Measurements from ENCODE around the gene CFAP299. TPM values are rescaled to one million over a fixed set of nuclear protein-coding genes. Genes with fewer than 3 reads are reported as not detected.

Gene CFAP299
- total and polyA plus RNA-seq, 7 donors, result 1.4 TPM; not detected in 6

DNA sequence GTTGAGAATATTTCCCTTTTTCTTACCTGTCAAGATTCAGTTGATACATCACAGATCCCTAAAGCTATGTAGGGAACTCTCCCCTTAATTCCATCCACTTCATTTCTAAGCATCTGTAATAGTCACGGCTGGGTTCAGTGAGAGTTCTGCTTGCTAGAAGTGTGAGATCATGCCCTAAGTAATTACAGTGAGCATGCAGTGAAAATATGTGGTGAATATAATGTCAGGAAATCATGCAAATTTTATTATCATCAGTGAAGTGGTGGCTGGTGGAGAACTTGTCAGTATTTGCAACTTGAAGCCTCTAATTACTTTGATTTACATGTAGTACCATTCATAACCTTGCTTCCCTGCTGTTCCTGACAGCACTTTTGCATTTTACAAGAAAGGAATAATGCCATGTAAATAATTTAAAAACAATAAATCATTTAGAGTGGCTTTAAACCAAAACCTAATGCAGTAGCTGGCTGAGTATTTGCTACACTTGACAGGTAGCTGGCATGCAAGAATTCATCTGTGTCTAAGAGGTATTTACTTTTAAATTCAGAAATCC is 28.3 kb upstream of the CFAP299 start:
- peak overlapping the region; percentile 53 to 82 (median 66) for H3K27ac ChIP-seq

DNA sequence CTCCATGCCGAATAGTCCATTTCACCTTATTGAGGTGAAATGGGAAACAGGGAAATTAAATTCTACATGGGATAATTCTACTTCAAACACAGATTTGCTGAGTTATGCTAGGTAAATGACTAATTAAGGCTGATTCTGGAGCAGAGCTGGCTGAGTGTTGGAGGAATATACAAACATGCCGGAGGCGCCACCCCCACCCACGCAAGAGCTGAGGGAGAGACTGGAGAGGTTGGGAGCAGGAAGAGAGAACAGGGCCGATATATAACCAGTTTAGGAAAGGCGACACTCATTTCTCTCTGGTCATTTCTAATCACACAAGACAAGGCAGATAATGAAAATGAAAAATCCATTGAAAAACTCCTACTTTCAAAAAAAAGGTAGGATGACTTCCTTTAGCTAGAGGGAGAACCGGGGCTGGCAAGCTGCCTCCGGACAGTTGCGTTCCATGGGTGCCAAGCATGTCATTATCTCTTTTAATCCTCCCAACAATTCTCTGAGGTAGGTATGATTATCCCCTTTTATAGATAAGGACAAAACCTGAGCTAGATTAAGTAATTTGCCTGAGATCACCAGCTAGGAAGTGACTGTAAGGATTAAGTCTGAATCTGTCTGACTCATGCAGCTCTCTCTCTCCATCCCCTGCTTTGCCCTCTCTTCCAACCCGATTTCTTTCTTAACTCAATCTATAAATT is 27.6 kb upstream of the CFAP299 start:
- intact Hi-C loops (cut with DNase I), result no loop called here
- Histone ChIP-seq H3K36me3 (no peaks in the 10 kb centered on the region), H3K27me3 (no peaks in the 10 kb centered on the region), H3K27ac (peak overlapping the region; percentile 53 to 82 (median 66)), H3K4me1 (peaks cover 0 to 25% (median 19%) of the 10 kb centered on the region in 4 donors), H3K4me3 (peak overlapping the region in 2 of 4 donors; percentile 11 to 33), H3K9me3 (no peaks in the 10 kb centered on the region)
- peak; percentile 43 for DNase-seq
- WGBS, 2 donors, result 59 to 69% methylated on average over 10 of the region's 10 CpGs
- TF ChIP-seq, protein P1, sequence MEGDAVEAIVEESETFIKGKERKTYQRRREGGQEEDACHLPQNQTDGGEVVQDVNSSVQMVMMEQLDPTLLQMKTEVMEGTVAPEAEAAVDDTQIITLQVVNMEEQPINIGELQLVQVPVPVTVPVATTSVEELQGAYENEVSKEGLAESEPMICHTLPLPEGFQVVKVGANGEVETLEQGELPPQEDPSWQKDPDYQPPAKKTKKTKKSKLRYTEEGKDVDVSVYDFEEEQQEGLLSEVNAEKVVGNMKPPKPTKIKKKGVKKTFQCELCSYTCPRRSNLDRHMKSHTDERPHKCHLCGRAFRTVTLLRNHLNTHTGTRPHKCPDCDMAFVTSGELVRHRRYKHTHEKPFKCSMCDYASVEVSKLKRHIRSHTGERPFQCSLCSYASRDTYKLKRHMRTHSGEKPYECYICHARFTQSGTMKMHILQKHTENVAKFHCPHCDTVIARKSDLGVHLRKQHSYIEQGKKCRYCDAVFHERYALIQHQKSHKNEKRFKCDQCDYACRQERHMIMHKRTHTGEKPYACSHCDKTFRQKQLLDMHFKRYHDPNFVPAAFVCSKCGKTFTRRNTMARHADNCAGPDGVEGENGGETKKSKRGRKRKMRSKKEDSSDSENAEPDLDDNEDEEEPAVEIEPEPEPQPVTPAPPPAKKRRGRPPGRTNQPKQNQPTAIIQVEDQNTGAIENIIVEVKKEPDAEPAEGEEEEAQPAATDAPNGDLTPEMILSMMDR (IDR thresholded peaks at IDR 0.05), result no peak
- TF ChIP-seq EP300 (IDR thresholded peaks at IDR 0.05) (no peak), POLR2AphosphoS5 (IDR thresholded peaks at IDR 0.05) (no peak), POLR2A (IDR thresholded peaks at IDR 0.05) (no peak)

More for the DNA sequence above, 28.3 kb upstream of the CFAP299 start:
- Histone ChIP-seq H3K36me3 (no peaks in the 10 kb centered on the region), H3K4me3 (peak overlapping the region in 2 of 4 donors; percentile 11 to 33), H3K9me3 (no peaks in the 10 kb centered on the region), H3K4me1 (peaks cover 0 to 25% (median 19%) of the 10 kb centered on the region in 4 donors), H3K27me3 (no peaks in the 10 kb centered on the region)
- TF ChIP-seq POLR2A (IDR thresholded peaks at IDR 0.05) (no peak), POLR2AphosphoS5 (IDR thresholded peaks at IDR 0.05) (peak in 3 of 4 donors; percentile 19 to 66 (median 49))
- TF ChIP-seq, protein P1 (IDR thresholded peaks at IDR 0.05), result no peak
- 44 to 52% methylated on average over 1 of the region's 1 CpG for WGBS, 2 donors
- DNase-seq, result no peak
- intact Hi-C loops (cut with DNase I), result no loop called here

DNA sequence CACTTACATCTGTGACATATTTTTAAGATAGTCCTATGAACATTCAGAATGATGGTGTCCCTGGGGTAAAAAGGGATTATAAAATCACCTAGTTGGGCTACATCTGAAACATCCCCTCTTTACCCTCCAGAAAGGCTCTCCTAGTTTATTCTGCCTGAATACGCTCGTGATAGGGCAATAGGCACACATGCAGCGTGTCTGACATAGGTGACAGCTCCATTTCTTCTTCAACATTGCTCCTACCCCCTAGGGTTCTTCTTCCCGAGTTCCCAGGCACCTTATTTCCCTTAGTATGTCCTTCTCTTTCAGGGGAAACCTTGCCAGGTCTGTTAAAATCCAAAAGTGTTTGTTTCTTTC is 27.1 kb upstream of the CFAP299 start:
- no peak for TF ChIP-seq EP300 (IDR thresholded peaks at IDR 0.05)
- TF ChIP-seq, protein P1 (IDR thresholded peaks at IDR 0.05), result no peak
- no peak for TF ChIP-seq POLR2A (IDR thresholded peaks at IDR 0.05)
- no peak for TF ChIP-seq POLR2AphosphoS5 (IDR thresholded peaks at IDR 0.05)
- peak overlapping the region in 3 of 4 donors; percentile 13 to 82 (median 63) for H3K27ac ChIP-seq
- WGBS, 2 donors, result 48 to 67% methylated on average over 4 of the region's 4 CpGs

DNA sequence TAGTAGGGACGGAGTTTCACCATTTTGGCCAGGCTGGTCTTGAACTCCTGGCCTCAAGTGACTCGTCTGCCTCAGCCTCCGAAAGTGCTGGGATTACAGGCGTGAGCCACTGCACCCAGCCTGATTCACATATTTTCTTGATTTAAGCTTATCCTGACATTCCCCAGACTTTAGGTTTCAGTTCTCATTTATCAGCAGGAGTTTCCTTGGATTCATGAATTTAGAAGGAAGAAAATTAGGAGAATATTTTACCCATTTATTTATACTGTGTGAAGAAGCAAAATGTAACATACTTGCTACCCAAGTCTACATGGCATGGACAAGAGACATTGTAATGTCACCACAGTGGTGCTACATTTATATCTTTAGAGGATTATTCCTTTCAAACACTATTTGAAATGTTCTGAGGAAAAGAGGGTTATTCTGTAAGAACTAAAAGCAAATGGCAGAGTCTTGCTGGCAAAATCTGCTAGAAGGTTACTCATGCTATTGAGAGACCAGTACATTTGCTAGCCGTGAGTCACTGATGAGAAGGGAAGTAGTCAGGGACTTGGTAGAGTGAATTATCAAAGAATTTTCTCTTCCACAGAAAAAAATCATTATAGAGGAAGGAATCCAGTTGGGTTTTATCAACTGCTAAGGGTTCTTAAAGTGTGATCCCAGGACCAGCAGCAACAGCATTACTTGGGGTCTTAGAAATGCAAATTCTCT is 26.1 kb upstream of the CFAP299 start:
- Histone ChIP-seq H3K27ac (peak overlapping the region in 1 of 4 donors; percentile 82), H3K27me3 (no peaks in the 10 kb centered on the region), H3K4me1 (peaks cover 0 to 25% (median 19%) of the 10 kb centered on the region in 4 donors), H3K36me3 (no peaks in the 10 kb centered on the region), H3K4me3 (no peak overlapping the region), H3K9me3 (no peaks in the 10 kb centered on the region)
- WGBS, 2 donors, result 79 to 87% methylated on average over 5 of the region's 5 CpGs
- intact Hi-C loops (cut with DNase I), result no loop called here
- DNase-seq, result no peak
- TF ChIP-seq EP300 (IDR thresholded peaks at IDR 0.05), result no peak
- no peak for TF ChIP-seq POLR2AphosphoS5 (IDR thresholded peaks at IDR 0.05)
- TF ChIP-seq POLR2A (IDR thresholded peaks at IDR 0.05), result no peak
- TF ChIP-seq, protein P1 (IDR thresholded peaks at IDR 0.05), result no peak

More for the DNA sequence above, 27.1 kb upstream of the CFAP299 start:
- no peak overlapping the region for H3K4me3 ChIP-seq
- H3K9me3 ChIP-seq, result no peaks in the 10 kb centered on the region
- no peaks in the 10 kb centered on the region for H3K27me3 ChIP-seq
- intact Hi-C loops (cut with DNase I), result no loop called here
- no peaks in the 10 kb centered on the region for H3K36me3 ChIP-seq
- H3K4me1 ChIP-seq, result peaks cover 0 to 25% (median 19%) of the 10 kb centered on the region in 4 donors
- DNase-seq, result no peak
